HG03432 (cell line): Measurements from ENCODE around the gene LIMCH1.

ENCODE experiments used
- ATAC-seq: cut with Tn5 transposase; IDR thresholded peaks from one replicate; pipeline ENCODE4 v1.9.1; 2021; ENCODE audit warnings: mild to moderate bottlenecking, moderate library complexity; ENCODE audit not compliant: unreplicated experiment

LIMCH1 gene

DNA sequence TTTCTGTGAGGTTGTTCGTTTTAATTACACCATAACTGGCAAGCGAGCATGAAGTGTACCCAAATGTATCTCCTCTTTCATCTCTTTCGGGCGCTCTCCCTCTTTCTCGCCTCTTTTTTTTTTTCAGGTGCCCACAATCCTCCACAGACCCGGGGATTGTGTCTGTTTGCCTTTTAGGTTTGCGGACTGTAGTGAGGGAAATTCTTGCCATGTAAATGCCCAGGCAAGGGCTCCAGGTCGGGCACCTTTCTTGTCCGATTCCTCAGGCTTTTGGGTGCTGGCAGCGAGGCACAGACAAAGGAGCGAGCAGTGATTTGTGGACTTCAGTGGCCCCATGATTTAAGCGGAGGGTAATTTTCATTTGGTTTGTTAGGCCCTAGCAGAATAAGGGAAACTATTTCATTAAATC lies 211.7 kb downstream of the LIMCH1 start:
- ATAC-seq, result no peak
